HG03558 (cell line): ENCODE measurements around the gene RALGPS1.

Source experiments
- ATAC-seq: cut with Tn5 transposase; IDR thresholded peaks from one replicate; pipeline ENCODE4 v1.9.1; 2021; ENCODE audit warnings: moderate number of reproducible peaks; ENCODE audit not compliant: unreplicated experiment; ENCODE audit errors: extremely low read depth

The RALGPS1 gene, protein sequence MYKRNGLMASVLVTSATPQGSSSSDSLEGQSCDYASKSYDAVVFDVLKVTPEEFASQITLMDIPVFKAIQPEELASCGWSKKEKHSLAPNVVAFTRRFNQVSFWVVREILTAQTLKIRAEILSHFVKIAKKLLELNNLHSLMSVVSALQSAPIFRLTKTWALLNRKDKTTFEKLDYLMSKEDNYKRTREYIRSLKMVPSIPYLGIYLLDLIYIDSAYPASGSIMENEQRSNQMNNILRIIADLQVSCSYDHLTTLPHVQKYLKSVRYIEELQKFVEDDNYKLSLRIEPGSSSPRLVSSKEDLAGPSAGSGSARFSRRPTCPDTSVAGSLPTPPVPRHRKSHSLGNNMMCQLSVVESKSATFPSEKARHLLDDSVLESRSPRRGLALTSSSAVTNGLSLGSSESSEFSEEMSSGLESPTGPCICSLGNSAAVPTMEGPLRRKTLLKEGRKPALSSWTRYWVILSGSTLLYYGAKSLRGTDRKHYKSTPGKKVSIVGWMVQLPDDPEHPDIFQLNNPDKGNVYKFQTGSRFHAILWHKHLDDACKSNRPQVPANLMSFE

DNA sequence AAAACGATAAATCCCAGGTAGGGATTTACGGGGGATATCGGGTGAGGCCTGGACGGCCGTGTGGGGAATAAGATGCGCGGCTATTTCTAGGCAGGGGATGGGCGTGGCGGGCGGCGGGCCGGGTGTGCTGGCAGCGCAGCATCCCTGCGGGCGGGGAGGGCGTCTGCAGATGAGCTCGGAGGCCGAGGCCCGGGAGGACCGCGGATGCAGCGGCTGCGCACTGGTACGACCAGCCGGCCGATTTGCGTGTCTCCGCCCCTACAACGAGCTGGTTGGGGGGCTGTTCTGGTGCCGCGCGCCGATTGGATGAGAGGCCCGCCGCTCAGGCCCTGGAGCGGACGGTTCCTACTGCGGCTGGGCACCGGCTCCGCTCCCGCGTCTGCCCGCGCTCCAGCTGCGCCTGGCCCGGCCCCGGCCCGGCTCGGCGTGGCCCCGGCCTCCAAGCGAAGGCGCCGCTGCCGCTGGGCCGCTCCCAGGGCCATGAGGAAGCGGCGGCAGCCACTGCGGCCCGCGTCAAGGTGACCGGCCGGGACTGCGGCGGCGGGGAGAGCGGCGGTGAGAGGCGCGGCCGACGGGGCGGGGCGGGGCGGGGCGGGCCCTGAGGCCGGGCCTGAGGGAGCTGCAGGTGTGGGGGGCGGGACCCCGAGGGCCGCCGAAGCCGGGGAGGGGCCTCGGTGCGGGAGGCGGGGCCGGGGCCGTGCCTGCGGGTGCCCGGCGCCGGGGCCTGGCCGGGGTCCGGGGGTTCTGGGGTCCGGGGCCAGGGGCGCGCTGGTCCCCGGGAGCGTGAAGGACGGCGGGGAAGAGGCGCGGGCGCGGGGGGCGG is at the start of gene RALGPS1:
Gene RALGPS1, plus strand, starts transcription at position 325 of the 823 bp plus-strand sequence. CDS start 47,508 bp downstream, outside the sequence.
- peak; percentile 91 for ATAC-seq

DNA sequence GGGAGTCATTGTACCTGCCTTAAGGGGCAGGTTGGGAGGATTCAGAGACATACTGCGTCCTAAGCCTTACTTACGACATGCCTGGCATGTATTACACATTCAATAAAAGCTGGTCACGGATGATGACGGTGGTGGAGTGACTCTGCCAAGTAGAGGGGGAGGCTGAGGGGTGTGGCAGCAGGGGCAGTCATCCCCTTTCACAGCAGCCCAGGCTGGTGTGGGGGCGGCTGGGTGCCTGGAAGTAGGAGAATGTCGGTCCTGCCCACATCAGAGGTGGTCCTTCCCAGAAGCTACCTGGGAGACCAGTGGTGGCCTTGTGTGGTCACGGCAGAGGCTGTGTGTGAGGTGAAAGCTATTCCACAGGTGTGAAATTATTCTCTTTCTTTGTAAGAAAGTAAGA is 45.2 kb upstream of the RALGPS1 start:
- no peak for ATAC-seq

DNA sequence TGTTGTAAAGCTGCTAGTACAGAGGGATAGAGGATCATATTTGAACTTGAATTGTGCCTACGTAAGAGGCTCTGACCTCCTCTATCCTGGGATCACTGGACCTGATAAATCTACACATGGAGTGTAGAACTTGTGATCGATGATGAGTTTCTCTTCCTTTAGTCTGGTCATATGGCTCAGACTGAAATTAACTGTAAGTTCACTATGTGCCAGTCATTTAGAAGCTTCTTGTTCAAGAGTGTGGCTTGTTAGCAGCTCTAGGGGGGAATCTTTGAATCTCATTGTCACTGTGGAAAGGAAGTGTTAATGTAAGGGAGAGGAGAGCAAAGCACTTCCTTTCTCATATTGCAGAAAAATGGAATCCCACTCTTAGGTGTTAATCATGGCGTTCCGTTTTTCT is 42.1 kb upstream of the RALGPS1 start:
- ATAC-seq, result no peak

GRCh38 chr9:126874546-126875314 is 39.9 kb upstream of the RALGPS1 start:
- no peak for ATAC-seq

DNA sequence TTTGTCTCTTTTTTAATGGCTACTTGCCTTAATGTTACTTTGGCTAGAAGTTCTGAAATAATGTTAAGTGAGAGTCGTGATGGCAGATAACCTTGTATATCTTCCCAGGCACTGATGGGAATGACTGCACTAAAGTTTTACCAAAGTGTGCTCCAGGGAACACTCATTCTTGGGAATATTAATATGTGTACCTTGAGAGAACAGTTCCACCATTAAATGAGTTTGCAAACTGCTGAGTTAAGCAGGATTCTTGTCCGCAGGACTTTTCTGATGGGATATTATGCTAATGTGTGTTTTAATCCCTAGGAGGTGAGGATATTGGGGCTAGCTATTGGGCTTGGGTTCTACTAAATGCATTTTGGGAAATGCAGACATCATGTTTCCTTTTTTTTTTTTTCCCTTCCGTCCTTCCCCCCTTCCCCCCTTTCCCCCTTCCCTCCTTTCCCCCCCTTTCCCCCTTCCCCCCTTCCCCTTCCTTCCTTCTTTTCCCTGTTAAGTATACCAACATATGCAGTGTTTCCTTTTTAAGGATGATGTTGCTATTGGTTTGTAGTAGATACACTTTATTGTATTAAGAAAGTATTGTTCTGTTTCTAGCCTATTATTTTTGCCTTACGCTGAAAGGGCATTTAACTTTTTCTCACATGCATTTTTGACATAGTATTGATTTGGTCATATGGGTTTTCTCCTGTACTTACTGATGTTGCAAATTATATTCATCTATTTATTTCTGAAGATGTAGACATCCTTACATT is 38.6 kb upstream of the RALGPS1 start:
- no peak for ATAC-seq

GRCh38 chr9:126876531-126876930 is 38.1 kb upstream of the RALGPS1 start:
- ATAC-seq, result no peak

- no peak for ATAC-seq
Observed at GRCh38 chr9:126877418-126877817, 37.2 kb upstream of the RALGPS1 start.

- ATAC-seq, result no peak
Observed at GRCh38 chr9:126879288-126879687, 35.3 kb upstream of the RALGPS1 start.

DNA sequence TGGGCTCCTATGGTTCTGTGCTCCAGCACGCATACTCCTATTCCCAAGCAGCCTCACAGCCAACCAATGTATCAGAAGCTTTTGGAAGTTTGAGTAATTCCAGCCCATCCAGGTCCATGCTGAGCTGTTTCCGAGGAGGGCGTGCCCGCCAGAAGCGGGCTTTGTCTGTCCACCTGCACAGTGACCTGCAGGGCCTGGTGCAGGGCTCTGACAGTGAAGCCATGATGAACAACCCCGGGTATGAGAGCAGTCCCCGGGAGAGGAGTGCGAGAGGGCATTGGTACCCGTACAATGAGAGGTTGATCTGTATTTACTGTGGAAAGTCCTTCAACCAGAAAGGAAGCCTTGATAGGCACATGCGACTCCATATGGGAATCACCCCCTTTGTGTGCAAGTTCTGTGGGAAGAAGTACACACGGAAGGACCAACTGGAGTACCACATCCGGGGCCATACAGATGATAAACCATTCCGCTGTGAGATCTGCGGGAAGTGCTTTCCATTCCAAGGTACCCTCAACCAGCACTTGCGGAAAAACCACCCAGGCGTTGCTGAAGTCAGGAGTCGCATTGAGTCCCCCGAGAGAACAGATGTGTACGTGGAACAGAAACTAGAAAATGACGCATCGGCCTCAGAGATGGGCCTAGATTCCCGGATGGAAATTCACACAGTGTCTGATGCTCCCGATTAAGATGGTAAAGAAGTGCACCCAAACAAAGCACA is 34.2 kb upstream of the RALGPS1 start:
- no peak for ATAC-seq

DNA sequence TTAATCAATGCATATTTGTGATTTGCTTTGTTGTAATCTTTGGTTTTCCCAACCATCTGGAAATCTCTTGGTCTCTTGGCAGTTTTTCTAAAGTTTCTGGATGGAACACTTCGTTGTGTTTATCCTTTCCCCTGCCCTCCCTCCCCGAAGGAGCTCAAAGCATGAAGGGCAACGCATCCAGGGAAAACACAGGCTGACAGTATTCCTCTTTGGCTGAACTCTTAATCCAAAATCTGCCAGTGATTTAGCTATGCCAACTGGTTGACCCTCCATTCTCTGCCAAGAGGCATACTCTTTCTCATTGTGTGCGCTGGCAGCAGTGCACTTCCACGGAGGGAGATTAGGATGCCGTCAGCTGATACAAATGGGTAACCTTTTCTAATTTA is 33.6 kb upstream of the RALGPS1 start:
- ATAC-seq, result no peak

GRCh38 chr9:126882746-126883145 is 31.8 kb upstream of the RALGPS1 start:
- ATAC-seq, result no peak

- ATAC-seq, result no peak
Observed at GRCh38 chr9:126883636-126884035, 30.9 kb upstream of the RALGPS1 start.

GRCh38 chr9:126885131-126885641 is 29.4 kb upstream of the RALGPS1 start:
- no peak for ATAC-seq

DNA sequence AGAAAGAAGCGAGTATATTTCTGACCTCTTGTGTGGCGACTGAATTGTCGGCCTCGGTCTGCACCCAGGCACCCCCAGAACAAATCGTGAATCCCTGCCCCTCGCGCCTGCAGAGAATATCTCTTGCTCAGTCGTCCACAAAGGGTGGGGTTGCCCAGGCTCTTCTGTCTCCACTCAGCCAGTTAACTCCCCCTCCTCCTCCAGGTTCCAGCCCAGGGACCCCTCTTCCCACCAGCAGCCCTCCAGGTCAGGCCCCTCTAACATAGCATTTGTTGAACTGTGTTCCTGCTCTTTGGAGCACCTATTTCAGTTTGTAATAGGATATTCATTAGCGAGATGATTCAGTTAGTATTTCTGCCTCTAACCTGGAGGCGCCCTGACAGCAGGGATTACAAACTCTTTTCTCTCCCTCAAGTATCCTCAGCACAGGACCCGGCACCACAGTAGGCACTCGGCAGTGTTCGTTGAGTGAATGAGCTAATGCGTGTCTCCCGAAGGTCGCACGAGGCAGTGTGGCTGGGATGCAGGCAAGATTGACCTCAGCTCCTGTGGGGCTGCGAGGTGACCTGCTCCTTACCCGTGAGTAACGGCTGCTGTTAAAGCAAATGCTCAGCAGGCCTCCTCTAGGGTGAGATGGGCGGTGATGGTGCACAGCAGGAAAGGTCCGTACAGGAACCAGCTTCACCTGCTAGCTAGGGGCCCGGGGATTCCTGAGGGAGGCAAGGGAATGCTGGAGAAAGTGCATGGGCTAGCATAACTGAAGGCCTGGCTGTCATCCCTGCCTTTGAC is 28.4 kb upstream of the RALGPS1 start:
- ATAC-seq, result no peak

- ATAC-seq, result no peak
Observed at GRCh38 chr9:126886897-126887296, 27.7 kb upstream of the RALGPS1 start.

- no peak for ATAC-seq
Observed at GRCh38 chr9:126891676-126892075, 22.9 kb upstream of the RALGPS1 start.

DNA sequence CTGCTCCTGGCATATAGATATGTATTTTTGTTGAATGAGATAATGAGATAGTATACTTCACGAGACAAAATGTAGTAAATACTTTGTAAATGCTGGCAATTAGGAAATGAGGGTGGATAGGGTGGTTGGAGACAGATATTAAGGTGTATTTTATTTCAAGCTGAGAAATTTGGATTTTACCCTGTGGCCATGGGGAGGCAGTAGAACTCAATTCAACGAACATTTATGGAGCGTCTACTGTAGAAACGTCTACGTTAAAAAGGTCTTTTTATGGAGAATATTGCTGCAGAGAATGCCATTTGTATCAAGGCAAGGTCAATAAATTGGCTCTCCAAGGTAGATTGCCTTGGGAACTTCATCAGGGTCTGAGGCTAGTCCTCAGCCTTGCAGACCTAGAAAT is 21.5 kb upstream of the RALGPS1 start:
- no peak for ATAC-seq

GRCh38 chr9:126894052-126894603 is 20.5 kb upstream of the RALGPS1 start:
- ATAC-seq, result no peak
